ENCODE results near the gene STOML1.
"Not testable (repeated sequence)": the region's sequence is repeated elsewhere in the genome, so short reads cannot be mapped to it uniquely, and the experiment has no call there.

STOML1 gene

GRCh38 chr15:73965758-73966113 is 26.4 kb downstream of the STOML1 start:
- TF ChIP-seq ZFX (IDR thresholded peaks at IDR 0.05) (no peak), CTCF (conservative IDR thresholded peaks at IDR 0.05) (no peak)
- H3K27ac ChIP-seq = no peak overlapping the region

- H3K27ac ChIP-seq = no peak overlapping the region
- TF ChIP-seq ZFX (IDR thresholded peaks at IDR 0.05) (no peak), CTCF (conservative IDR thresholded peaks at IDR 0.05) (peak; percentile 46)
Observed at GRCh38 chr15:73965094-73965757, 26.9 kb downstream of the STOML1 start.

- H3K27ac ChIP-seq = no peak overlapping the region
- TF ChIP-seq CTCF (conservative IDR thresholded peaks at IDR 0.05) (peak; percentile 97), ZFX (IDR thresholded peaks at IDR 0.05) (no peak)
Observed at GRCh38 chr15:73964736-73965093, 27.4 kb downstream of the STOML1 start.

GRCh38 chr15:73962433-73962832 is 29.7 kb downstream of the STOML1 start:
- H3K27ac ChIP-seq = no peak overlapping the region
- TF ChIP-seq CTCF (conservative IDR thresholded peaks at IDR 0.05) = no peak
- no peak for TF ChIP-seq ZFX (IDR thresholded peaks at IDR 0.05)

GRCh38 chr15:73960472-73961070 is 31.5 kb downstream of the STOML1 start:
- H3K27ac ChIP-seq = not testable (repeated sequence)

GRCh38 chr15:73959801-73960200 is 32.3 kb downstream of the STOML1 start:
- TF ChIP-seq ZFX (IDR thresholded peaks at IDR 0.05) = no peak
- no peak overlapping the region for H3K27ac ChIP-seq

GRCh38 chr15:73959012-73959581 is 33.0 kb downstream of the STOML1 start:
- H3K27ac ChIP-seq = no peak overlapping the region
- TF ChIP-seq CTCF (conservative IDR thresholded peaks at IDR 0.05) (no peak), ZFX (IDR thresholded peaks at IDR 0.05) (no peak)

- TF ChIP-seq ZFX (IDR thresholded peaks at IDR 0.05) (no peak), CTCF (conservative IDR thresholded peaks at IDR 0.05) (no peak)
- no peak overlapping the region for H3K27ac ChIP-seq
Observed at GRCh38 chr15:73957785-73958184, 34.3 kb downstream of the STOML1 start.

Measured in C4-2B (cell line).